Keratinocyte (primary cell): ENCODE results near the gene ERG. TPM values are rescaled to one million over a fixed set of nuclear protein-coding genes. Genes with fewer than 3 reads are reported as not detected.

ENCODE experiments used
- DNase-seq: peaks from one replicate; pipeline ENCODE4 v3.0.0-alpha.2; 2011; ENCODE audit warnings: low read depth, missing footprints, low spot score
- FAIRE-seq: peaks from 2 replicates; lab custom pipeline; 2011; peaks lifted over from hg19 to GRCh38; lab: Jason Lieb, UNC
- H2AFZ ChIP-seq: 2 replicates; pipeline ENCODE4 v1.6.0; 2012; ENCODE audit warnings: low read length, control low read depth, inconsistent platforms; ENCODE audit not compliant: control insufficient read depth
- H3K27ac ChIP-seq: 2 replicates; pipeline ENCODE4 v1.5.1; 2011; ENCODE audit warnings: low read length; ENCODE audit not compliant: control insufficient read depth, insufficient read depth
- H3K27me3 ChIP-seq: 3 replicates; pipeline ENCODE4 v1.6.0; 2011; ENCODE audit warnings: low read length; ENCODE audit not compliant: control insufficient read depth, insufficient read depth; ENCODE audit errors: extremely low read depth
- H3K36me3 ChIP-seq, 2 experiments: 2 replicates in 1 of 2; 3 replicates in 1 of 2; pipeline ENCODE4 v1.5.1; 2011; ENCODE audit warnings: low read length in 2 of 2, mild to moderate bottlenecking in 1 of 2; ENCODE audit not compliant: control insufficient read depth in 2 of 2, insufficient read depth in 2 of 2; ENCODE audit errors: extremely low read depth in 1 of 2
- H3K4me1 ChIP-seq: 3 replicates; pipeline ENCODE4 v1.5.1; 2011; ENCODE audit warnings: low read length; ENCODE audit not compliant: control insufficient read depth, insufficient read depth; ENCODE audit errors: extremely low read depth
- H3K4me2 ChIP-seq: 3 replicates; pipeline ENCODE4 v1.6.0; 2011; ENCODE audit warnings: low read depth, low read length; ENCODE audit not compliant: control insufficient read depth, insufficient read depth; ENCODE audit errors: extremely low read depth
- H3K4me3 ChIP-seq, 3 experiments: fragments of 200-600 bp in 1 of 3; sonication (generic) in 1 of 3; 2 replicates in 2 of 3; 3 replicates in 1 of 3; pipeline ENCODE4 v1.5.1; 2011 to 2016; ENCODE audit warnings: low read length in 3 of 3, mild to moderate bottlenecking in 3 of 3, control low read depth in 2 of 3, inconsistent platforms in 1 of 3, low read depth in 1 of 3, mixed read lengths in 1 of 3, mixed run types in 1 of 3, moderate library complexity in 1 of 3; ENCODE audit not compliant: control insufficient read depth in 2 of 3, insufficient read depth in 2 of 3; ENCODE audit errors: extremely low read depth in 1 of 3
- H3K79me2 ChIP-seq: 2 replicates; pipeline ENCODE4 v1.6.0; 2012; ENCODE audit warnings: low read length; ENCODE audit not compliant: control insufficient read depth, insufficient read depth
- H3K9ac ChIP-seq: 3 replicates; pipeline ENCODE4 v1.6.0; 2011; ENCODE audit warnings: low read length; ENCODE audit not compliant: control insufficient read depth, insufficient read depth; ENCODE audit errors: extremely low read depth
- H3K9me1 ChIP-seq: 3 replicates; pipeline ENCODE4 v1.6.0; 2011; ENCODE audit warnings: low read length; ENCODE audit not compliant: control insufficient read depth, insufficient read depth; ENCODE audit errors: extremely low read depth
- H3K9me3 ChIP-seq: 2 replicates; pipeline ENCODE4 v1.5.1; 2012; ENCODE audit warnings: low read depth, low read length; ENCODE audit not compliant: control insufficient read depth
- H4K20me1 ChIP-seq: 3 replicates; pipeline ENCODE4 v1.6.0; 2011; ENCODE audit warnings: low read length; ENCODE audit not compliant: control insufficient read depth, insufficient read depth; ENCODE audit errors: extremely low read depth
- EZH2 ChIP-seq: IDR thresholded peaks from one replicate; pipeline ENCODE4 v1.6.1; 2012; ENCODE audit warnings: inconsistent platforms, mild to moderate bottlenecking, low read length, moderate library complexity
- dilution Hi-C: fragments of 300-500 bp; cut with MboI; formaldehyde crosslinking; loops from one replicate; pipeline ENCODE4 v1.7.0; 2020; ENCODE audit warnings: low sequenced_read_pairs; ENCODE audit not compliant: extremely low pct_ligation_motif_present
- polyA plus RNA-seq, 5 experiments: library from polyadenylated mRNA; depleted of rRNA in 3 of 5; stranded (reverse) in 3 of 5; stranded (forward) in 1 of 5; unstranded in 1 of 5; fragments of >200 nt; gene quantifications; 1 replicate in 1 of 5; 2 replicates in 3 of 5; 3 replicates in 1 of 5; pipeline versions ENCODE4 v1.2.1 to v1.2.3, GENCODE V29; 2011 to 2012; ENCODE audit warnings: missing spikeins in 2 of 5, low read depth in 1 of 5, low replicate concordance in 1 of 5
- TF ChIP-seq, protein P1 (sequence below), 3 experiments: IDR thresholded peaks in 1 of 3; conservative IDR thresholded peaks in 1 of 3; optimal IDR thresholded peaks in 1 of 3; 2 replicates in 2 of 3; 3 replicates in 1 of 3; pipeline versions ENCODE3 to v1.5.1; 2011; ENCODE audit warnings: low read length in 3 of 3, mild to moderate bottlenecking in 3 of 3, moderate library complexity in 2 of 3, control low read depth in 1 of 3, inconsistent platforms in 1 of 3; ENCODE audit not compliant: insufficient read depth in 2 of 3; ENCODE audit errors: extremely low read depth in 1 of 3

The ERG gene
- polyA plus RNA-seq, 1 donor (not counting 4 experiments of a cell fraction or from before 2014, with no cell fraction given): 0.08 TPM

- H3K4me2 ChIP-seq: no peak overlapping the region
- TF ChIP-seq, protein P1, sequence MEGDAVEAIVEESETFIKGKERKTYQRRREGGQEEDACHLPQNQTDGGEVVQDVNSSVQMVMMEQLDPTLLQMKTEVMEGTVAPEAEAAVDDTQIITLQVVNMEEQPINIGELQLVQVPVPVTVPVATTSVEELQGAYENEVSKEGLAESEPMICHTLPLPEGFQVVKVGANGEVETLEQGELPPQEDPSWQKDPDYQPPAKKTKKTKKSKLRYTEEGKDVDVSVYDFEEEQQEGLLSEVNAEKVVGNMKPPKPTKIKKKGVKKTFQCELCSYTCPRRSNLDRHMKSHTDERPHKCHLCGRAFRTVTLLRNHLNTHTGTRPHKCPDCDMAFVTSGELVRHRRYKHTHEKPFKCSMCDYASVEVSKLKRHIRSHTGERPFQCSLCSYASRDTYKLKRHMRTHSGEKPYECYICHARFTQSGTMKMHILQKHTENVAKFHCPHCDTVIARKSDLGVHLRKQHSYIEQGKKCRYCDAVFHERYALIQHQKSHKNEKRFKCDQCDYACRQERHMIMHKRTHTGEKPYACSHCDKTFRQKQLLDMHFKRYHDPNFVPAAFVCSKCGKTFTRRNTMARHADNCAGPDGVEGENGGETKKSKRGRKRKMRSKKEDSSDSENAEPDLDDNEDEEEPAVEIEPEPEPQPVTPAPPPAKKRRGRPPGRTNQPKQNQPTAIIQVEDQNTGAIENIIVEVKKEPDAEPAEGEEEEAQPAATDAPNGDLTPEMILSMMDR (optimal IDR thresholded peaks at IDR 0.05 in 1 of 3, IDR thresholded peaks at IDR 0.05 in 1 of 3, conservative IDR thresholded peaks at IDR 0.05 in 1 of 3; ENCODE audit: extremely low read depth in 1 of 3, insufficient read depth in 2 of 3, low read length in 3 of 3): no peak
- no peak for TF ChIP-seq EZH2
- H3K27me3 ChIP-seq: no peaks in the 10 kb centered on the region
- H3K9ac ChIP-seq: no peak overlapping the region
- H3K27ac ChIP-seq: no peak overlapping the region
- no peak for FAIRE-seq
- H3K79me2 ChIP-seq: no peaks in the 10 kb centered on the region
- H3K9me1 ChIP-seq: no peaks in the 10 kb centered on the region
- dilution Hi-C loops: no loop called here
- no peaks in the 10 kb centered on the region for H3K9me3 ChIP-seq
- no peak for DNase-seq
- no peak overlapping the region for H2AFZ ChIP-seq
- no peak overlapping the region for H3K4me3 ChIP-seq
- no peaks in the 10 kb centered on the region for H4K20me1 ChIP-seq
- no peaks in the 10 kb centered on the region for H3K36me3 ChIP-seq
- no peaks in the 10 kb centered on the region for H3K4me1 ChIP-seq
These were observed 50.7 kb downstream of the ERG start for GRCh38 chr21:38447611-38448010.

DNA sequence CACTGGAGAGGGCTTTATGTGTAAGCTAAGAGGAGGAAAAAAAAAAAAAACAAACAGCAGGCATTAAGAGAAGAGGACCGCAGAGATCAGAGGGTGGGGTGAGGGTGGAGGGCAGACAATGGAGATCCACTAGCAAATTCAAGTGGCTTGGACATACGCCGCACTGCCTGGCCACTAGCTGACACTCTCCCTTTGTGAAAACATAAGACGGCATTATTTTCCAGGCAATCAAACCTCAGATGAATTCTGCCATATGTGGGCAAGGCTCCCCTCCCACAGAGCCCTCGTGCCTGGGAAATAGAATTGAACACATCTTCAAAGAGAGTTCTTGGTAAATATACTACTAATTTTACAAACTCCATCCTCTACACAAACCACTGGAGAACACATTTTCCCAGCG, 53.6 kb downstream of the ERG start:
- Histone ChIP-seq H3K4me1 (peaks cover 6% of the 10 kb centered on the region), H3K9ac (no peak overlapping the region), H3K9me3 (no peaks in the 10 kb centered on the region), H3K9me1 (no peaks in the 10 kb centered on the region), H4K20me1 (no peaks in the 10 kb centered on the region), H3K79me2 (no peaks in the 10 kb centered on the region), H3K4me2 (no peak overlapping the region), H3K4me3 (no peak overlapping the region), H3K27ac (no peak overlapping the region), H2AFZ (no peak overlapping the region), H3K27me3 (no peaks in the 10 kb centered on the region), H3K36me3 (no peaks in the 10 kb centered on the region)
- DNase-seq (no peak), FAIRE-seq (no peak)
- no peak for TF ChIP-seq EZH2
- TF ChIP-seq, protein P1 (optimal IDR thresholded peaks at IDR 0.05 in 1 of 3, IDR thresholded peaks at IDR 0.05 in 1 of 3, conservative IDR thresholded peaks at IDR 0.05 in 1 of 3; ENCODE audit: extremely low read depth in 1 of 3, insufficient read depth in 2 of 3, low read length in 3 of 3): no peak
- dilution Hi-C loops: no loop called here
